ENCODE data around the gene LYST.

- TF ChIP-seq EZH2 (IDR thresholded peaks at IDR 0.05; ENCODE audit: borderline replicate concordance, low read depth, low read length, poor library complexity, severe bottlenecking) (no peak), CTCF (conservative IDR thresholded peaks at IDR 0.05; ENCODE audit: low read depth, low read length) (no peak)
These were observed 473 bp upstream of the LYST start for GRCh38 chr1:235866913-235867845.
